HepG2 (cell line): ENCODE data around the gene METRN. TPM values are rescaled to one million over a fixed set of nuclear protein-coding genes. Genes with fewer than 3 reads are reported as not detected.
A peak's percentile ranks its signal among the peaks of the same experiment; 100 is the strongest.

Experiments
- ARNT2 ChIP-seq: sonication (generic); formaldehyde crosslinking; IDR thresholded peaks from 2 replicates; pipeline ENCODE4 v1.8.0; 2022; ENCODE audit warnings: mild to moderate bottlenecking, low read depth, missing genetic modification reagents, moderate library complexity
- KLF13 ChIP-seq: sonication (generic); formaldehyde crosslinking; IDR thresholded peaks from 2 replicates; pipeline ENCODE4 v1.4.0; 2020; ENCODE audit warnings: mild to moderate bottlenecking, missing genetic modification reagents
- MIER3 ChIP-seq: IDR thresholded peaks from 2 replicates; pipeline ENCODE4 v1.6.1; 2016; ENCODE audit warnings: missing compliant biosample characterization, borderline replicate concordance
- MXI1 ChIP-seq: IDR thresholded peaks from 3 replicates; pipeline ENCODE4 v1.6.1; 2012; ENCODE audit warnings: low read depth, low read length, inconsistent platforms, borderline replicate concordance
- NR2F6 ChIP-seq, 2 experiments: IDR thresholded peaks; 2 replicates each; pipeline ENCODE4 v1.6.1; 2016; ENCODE audit warnings: antibody characterized with exemption in 1 of 2, mild to moderate bottlenecking in 1 of 2
- SIN3A ChIP-seq: IDR thresholded peaks from 2 replicates; pipeline ENCODE4 v1.6.1; 2011; ENCODE audit warnings: low read depth, mild to moderate bottlenecking, control low read depth, low read length, borderline replicate concordance
- SYNCRIP ChIP-seq: fragments of 200-400 bp; formaldehyde crosslinking; IDR thresholded peaks from 2 replicates; pipeline ENCODE4 v1.6.1; 2018; ENCODE audit warnings: mild to moderate bottlenecking, low read depth, low read length; ENCODE audit not compliant: insufficient read depth
- TFDP2 ChIP-seq: sonication (generic); formaldehyde crosslinking; IDR thresholded peaks from 2 replicates; pipeline ENCODE4 v1.4.0; 2020; ENCODE audit warnings: missing genetic modification reagents
- ZFP36L1 ChIP-seq: sonication (generic); formaldehyde crosslinking; IDR thresholded peaks from 2 replicates; pipeline ENCODE4 v1.8.0; 2022; ENCODE audit warnings: mild to moderate bottlenecking, missing genetic modification reagents, moderate library complexity
- ZNF10 ChIP-seq: sonication (generic); formaldehyde crosslinking; IDR thresholded peaks from 2 replicates; pipeline ENCODE4 v1.4.0; 2020; ENCODE audit warnings: mild to moderate bottlenecking, low read depth, missing genetic modification reagents, borderline replicate concordance
- ZNF160 ChIP-seq: sonication (generic); formaldehyde crosslinking; IDR thresholded peaks from 2 replicates; pipeline ENCODE4 v1.8.0; 2022; ENCODE audit warnings: mild to moderate bottlenecking, inconsistent platforms, missing genetic modification reagents
- ZNF232 ChIP-seq: sonication (generic); formaldehyde crosslinking; IDR thresholded peaks from 2 replicates; pipeline ENCODE4 v1.4.0; 2020; ENCODE audit warnings: missing genetic modification reagents, borderline replicate concordance
- ZNF362 ChIP-seq: sonication (generic); formaldehyde crosslinking; IDR thresholded peaks from 2 replicates; pipeline ENCODE4 v1.4.0; 2020; ENCODE audit warnings: missing genetic modification reagents, mild to moderate bottlenecking, borderline replicate concordance
- ZNF558 ChIP-seq: sonication (generic); formaldehyde crosslinking; IDR thresholded peaks from 2 replicates; pipeline ENCODE4 v1.9.0; 2022; ENCODE audit warnings: mild to moderate bottlenecking, missing genetic modification reagents, borderline replicate concordance
- ZNF792 ChIP-seq: IDR thresholded peaks from 2 replicates; pipeline ENCODE4 v1.6.1; 2016
- polyA plus RNA-seq, 8 experiments: library from polyadenylated mRNA; depleted of rRNA in 3 of 8; stranded (reverse) in 7 of 8; unstranded in 1 of 8; fragments of >200 nt; fragmentation: Illumina TruSeq in 4 of 8; extraction: Trizol in 4 of 8; gene quantifications; 2 replicates each; pipeline versions ENCODE4 v1.2.1 to v1.2.3, GENCODE V29; 2011 to 2016; ENCODE audit warnings: low read depth in 4 of 8, missing spikeins in 1 of 8, mixed read lengths in 1 of 8; ENCODE audit not compliant: insufficient read depth in 1 of 8
- total RNA-seq, 5 experiments: library from RNA; depleted of rRNA; stranded (reverse); fragments of >200 nt; fragmentation: Illumina TruSeq; extraction: Trizol; gene quantifications; 2 replicates each; pipeline ENCODE4 v1.2.3, GENCODE V29; 2016; ENCODE audit warnings: low read depth in 1 of 5
- TF ChIP-seq, protein P1 (sequence below): sonication (generic); formaldehyde crosslinking; IDR thresholded peaks from 2 replicates; pipeline ENCODE4 v1.5.0; 2020; ENCODE audit warnings: mild to moderate bottlenecking, missing genetic modification reagents
- TF ChIP-seq, protein P2 (sequence below): sonication (generic); formaldehyde crosslinking; IDR thresholded peaks from 2 replicates; pipeline ENCODE4 v1.8.0; 2022; ENCODE audit warnings: mild to moderate bottlenecking, missing genetic modification reagents, moderate library complexity
- TF ChIP-seq, protein P3 (sequence below): sonication (generic); formaldehyde crosslinking; IDR thresholded peaks from 2 replicates; pipeline ENCODE4 v1.5.1; 2020; ENCODE audit warnings: mild to moderate bottlenecking, missing genetic modification reagents, borderline replicate concordance
- TF ChIP-seq, protein P4 (sequence below): sonication (generic); formaldehyde crosslinking; IDR thresholded peaks from 2 replicates; pipeline ENCODE4 v1.5.0; 2020; ENCODE audit warnings: missing genetic modification reagents, mild to moderate bottlenecking, borderline replicate concordance

The METRN gene
- total and polyA plus RNA-seq, 2 of the 13 experiments (the other 11 are each of a cell fraction or from before 2014, with no cell fraction given): 25.5 to 46.1 TPM

DNA sequence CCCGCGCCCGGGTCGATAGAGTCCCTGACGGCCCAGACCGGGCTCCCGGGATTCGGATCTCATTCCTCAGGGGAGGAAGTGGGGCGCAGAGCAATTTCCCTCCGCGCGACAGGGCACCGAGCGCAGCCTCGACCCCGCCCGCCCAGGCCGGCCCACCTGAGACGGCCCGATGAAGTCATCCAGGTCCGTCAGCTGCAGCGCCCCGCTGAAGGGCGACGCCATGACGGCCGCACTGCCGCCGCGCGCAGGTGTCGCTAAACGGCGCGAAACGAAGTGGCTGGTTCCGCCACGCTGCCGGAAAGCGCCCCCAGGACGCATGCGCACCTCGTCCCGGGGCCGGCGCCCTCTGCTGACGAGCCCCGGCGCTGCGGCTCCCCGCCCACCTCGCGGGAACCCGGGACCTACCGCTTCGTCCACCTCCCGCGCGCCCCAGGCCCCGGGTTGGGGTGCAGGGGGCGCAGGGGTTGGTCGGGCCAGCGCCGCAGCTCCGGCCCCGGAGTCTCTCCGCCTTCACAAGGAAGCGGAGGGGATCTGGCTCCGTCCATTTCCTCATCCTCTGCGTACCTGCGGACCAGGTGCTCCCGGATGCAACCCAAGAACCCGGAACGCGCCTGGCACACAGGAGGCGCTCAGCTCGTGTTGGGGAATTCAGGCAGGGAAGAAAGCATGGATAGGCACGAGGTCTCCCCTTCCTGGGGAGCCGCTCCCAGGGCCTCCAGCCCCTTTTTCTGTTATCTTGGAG, 26.0 kb downstream of the METRN start, which contains the start of gene CIAO3 (continued):
- TF ChIP-seq TFDP2 (CRISPR knock-in tag) (peak; percentile 84), SIN3A (peak; percentile 83; the same call in 1 of the 2 replicates), ARNT2 (CRISPR knock-in tag) (peak; percentile 91), ZFP36L1 (CRISPR knock-in tag) (0 out of 2 replicates have a peak, but pooled peaks have one; percentile 36), ZNF10 (CRISPR knock-in tag) (no peak), ZNF558 (CRISPR knock-in tag) (peak; percentile 34; the same call in 1 of the 2 replicates), MIER3 (CRISPR knock-in tag) (peak; percentile 55; the same call in 1 of the 2 replicates), ZNF232 (CRISPR knock-in tag) (peak; percentile 70; the same call in 1 of the 2 replicates), ZNF160 (CRISPR knock-in tag) (no peak), ZNF362 (CRISPR knock-in tag) (peak; percentile 51; the same call in 1 of the 2 replicates), NR2F6 (IDR thresholded peaks at IDR 0.05) (no peak), NR2F6 (CRISPR knock-in tag; IDR thresholded peaks at IDR 0.05) (peak; percentile 58; the same call in 1 of the 2 replicates), ZNF792 (CRISPR knock-in tag) (peak; percentile 71; the same call in 1 of the 2 replicates), MXI1 (peak; percentile 96; the same call in 2 of the 3 replicates), KLF13 (CRISPR knock-in tag) (0 out of 2 replicates have a peak, but pooled peaks have one; percentile 49), SYNCRIP (no peak)
- TF ChIP-seq, protein P1, sequence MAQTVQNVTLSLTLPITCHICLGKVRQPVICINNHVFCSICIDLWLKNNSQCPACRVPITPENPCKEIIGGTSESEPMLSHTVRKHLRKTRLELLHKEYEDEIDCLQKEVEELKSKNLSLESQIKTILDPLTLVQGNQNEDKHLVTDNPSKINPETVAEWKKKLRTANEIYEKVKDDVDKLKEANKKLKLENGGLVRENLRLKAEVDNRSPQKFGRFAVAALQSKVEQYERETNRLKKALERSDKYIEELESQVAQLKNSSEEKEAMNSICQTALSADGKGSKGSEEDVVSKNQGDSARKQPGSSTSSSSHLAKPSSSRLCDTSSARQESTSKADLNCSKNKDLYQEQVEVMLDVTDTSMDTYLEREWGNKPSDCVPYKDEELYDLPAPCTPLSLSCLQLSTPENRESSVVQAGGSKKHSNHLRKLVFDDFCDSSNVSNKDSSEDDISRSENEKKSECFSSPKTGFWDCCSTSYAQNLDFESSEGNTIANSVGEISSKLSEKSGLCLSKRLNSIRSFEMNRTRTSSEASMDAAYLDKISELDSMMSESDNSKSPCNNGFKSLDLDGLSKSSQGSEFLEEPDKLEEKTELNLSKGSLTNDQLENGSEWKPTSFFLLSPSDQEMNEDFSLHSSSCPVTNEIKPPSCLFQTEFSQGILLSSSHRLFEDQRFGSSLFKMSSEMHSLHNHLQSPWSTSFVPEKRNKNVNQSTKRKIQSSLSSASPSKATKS (CRISPR knock-in tag): no peak
- TF ChIP-seq, protein P2, sequence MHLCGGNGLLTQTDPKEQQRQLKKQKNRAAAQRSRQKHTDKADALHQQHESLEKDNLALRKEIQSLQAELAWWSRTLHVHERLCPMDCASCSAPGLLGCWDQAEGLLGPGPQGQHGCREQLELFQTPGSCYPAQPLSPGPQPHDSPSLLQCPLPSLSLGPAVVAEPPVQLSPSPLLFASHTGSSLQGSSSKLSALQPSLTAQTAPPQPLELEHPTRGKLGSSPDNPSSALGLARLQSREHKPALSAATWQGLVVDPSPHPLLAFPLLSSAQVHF (CRISPR knock-in tag): peak; percentile 43; the same call in 1 of the 2 replicates
- TF ChIP-seq, protein P3, sequence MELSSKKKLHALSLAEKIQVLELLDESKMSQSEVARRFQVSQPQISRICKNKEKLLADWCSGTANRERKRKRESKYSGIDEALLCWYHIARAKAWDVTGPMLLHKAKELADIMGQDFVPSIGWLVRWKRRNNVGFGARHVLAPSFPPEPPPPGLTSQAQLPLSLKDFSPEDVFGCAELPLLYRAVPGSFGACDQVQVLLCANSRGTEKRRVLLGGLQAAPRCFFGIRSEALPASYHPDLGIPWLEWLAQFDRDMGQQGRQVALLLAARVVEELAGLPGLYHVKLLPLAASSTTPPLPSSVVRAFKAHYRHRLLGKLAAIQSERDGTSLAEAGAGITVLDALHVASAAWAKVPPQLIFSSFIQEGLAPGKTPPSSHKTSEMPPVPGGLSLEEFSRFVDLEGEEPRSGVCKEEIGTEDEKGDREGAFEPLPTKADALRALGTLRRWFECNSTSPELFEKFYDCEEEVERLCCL (CRISPR knock-in tag): 0 out of 2 replicates have a peak, but pooled peaks have one; percentile 66
- TF ChIP-seq, protein P4, sequence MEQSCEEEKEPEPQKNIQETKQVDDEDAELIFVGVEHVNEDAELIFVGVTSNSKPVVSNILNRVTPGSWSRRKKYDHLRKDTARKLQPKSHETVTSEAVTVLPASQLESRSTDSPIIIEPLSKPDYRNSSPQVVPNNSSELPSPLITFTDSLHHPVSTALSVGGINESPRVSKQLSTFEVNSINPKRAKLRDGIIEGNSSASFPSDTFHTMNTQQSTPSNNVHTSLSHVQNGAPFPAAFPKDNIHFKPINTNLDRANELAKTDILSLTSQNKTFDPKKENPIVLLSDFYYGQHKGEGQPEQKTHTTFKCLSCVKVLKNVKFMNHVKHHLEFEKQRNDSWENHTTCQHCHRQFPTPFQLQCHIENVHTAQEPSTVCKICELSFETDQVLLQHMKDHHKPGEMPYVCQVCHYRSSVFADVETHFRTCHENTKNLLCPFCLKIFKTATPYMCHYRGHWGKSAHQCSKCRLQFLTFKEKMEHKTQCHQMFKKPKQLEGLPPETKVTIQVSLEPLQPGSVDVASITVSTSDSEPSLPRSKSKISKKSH (CRISPR knock-in tag): 0 out of 2 replicates have a peak, but pooled peaks have one; percentile 22
